ENCODE data around the gene GAS6. TPM values are rescaled to one million over a fixed set of nuclear protein-coding genes. Genes with fewer than 3 reads are reported as not detected.

GAS6 gene
- total RNA-seq, 1 experiment from 2014 or later = 28.1 TPM

DNA sequence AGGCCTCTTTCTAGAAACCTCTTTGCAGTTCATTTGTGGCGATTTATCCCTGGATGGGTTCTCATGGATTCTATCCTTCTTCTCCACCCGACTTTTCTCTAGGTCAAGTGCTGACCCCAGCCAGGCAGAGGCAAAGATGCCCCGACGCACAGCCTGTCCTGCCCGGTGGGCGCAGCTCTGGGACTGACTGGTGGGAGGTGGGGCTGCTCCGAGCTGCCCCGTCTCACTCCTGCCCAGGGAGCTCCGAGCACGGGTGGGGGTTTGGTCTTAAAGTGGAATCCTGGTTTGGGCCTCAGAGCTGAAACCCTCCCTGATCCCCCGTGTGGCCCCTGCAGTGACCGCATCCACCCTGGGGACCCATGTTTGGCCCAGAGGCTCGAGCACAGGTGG, 44.5 kb downstream of the GAS6 start:
- no TSS peak for BruUV-seq (replicated peaks)
- H3K4me3 ChIP-seq (ENCODE audit: low read depth in 2 of 2, low read length in 2 of 2) = no peak overlapping the region
- H3K27ac ChIP-seq (ENCODE audit: low read length) = no peak overlapping the region
- H3K36me3 ChIP-seq (ENCODE audit: control insufficient read depth, insufficient read depth, low read length) = peaks cover 3% of the 10 kb centered on the region; the same call in 1 of the 2 replicates
- H3K4me1 ChIP-seq (ENCODE audit: control insufficient read depth, insufficient read depth, low read length) = peaks cover 18% of the 10 kb centered on the region
- H3K9me3 ChIP-seq (ENCODE audit: control insufficient read depth, insufficient read depth, low read depth, low read length) = no peaks in the 10 kb centered on the region
- ATAC-seq = no peak
- ChIA-PET POLR2A (interaction anchor here (0.5 kb wide), 1 partner anchor 170 kb away, joined by 6 read pairs; no protein-coding TSS in a partner anchor), CTCF (no interaction called here)
- TF ChIP-seq POLR2AphosphoS5 (IDR thresholded peaks at IDR 0.05; ENCODE audit: low read depth, low read length) (no peak), SIN3A (IDR thresholded peaks at IDR 0.05; ENCODE audit: borderline replicate concordance, insufficient read depth, low read depth, low read length) (no peak), TCF7L2 (IDR thresholded peaks at IDR 0.05; ENCODE audit: low read depth, low read length) (no peak)
- TF ChIP-seq, protein P1, sequence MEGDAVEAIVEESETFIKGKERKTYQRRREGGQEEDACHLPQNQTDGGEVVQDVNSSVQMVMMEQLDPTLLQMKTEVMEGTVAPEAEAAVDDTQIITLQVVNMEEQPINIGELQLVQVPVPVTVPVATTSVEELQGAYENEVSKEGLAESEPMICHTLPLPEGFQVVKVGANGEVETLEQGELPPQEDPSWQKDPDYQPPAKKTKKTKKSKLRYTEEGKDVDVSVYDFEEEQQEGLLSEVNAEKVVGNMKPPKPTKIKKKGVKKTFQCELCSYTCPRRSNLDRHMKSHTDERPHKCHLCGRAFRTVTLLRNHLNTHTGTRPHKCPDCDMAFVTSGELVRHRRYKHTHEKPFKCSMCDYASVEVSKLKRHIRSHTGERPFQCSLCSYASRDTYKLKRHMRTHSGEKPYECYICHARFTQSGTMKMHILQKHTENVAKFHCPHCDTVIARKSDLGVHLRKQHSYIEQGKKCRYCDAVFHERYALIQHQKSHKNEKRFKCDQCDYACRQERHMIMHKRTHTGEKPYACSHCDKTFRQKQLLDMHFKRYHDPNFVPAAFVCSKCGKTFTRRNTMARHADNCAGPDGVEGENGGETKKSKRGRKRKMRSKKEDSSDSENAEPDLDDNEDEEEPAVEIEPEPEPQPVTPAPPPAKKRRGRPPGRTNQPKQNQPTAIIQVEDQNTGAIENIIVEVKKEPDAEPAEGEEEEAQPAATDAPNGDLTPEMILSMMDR (IDR thresholded peaks at IDR 0.05) = no peak
- TF ChIP-seq, protein P2, sequence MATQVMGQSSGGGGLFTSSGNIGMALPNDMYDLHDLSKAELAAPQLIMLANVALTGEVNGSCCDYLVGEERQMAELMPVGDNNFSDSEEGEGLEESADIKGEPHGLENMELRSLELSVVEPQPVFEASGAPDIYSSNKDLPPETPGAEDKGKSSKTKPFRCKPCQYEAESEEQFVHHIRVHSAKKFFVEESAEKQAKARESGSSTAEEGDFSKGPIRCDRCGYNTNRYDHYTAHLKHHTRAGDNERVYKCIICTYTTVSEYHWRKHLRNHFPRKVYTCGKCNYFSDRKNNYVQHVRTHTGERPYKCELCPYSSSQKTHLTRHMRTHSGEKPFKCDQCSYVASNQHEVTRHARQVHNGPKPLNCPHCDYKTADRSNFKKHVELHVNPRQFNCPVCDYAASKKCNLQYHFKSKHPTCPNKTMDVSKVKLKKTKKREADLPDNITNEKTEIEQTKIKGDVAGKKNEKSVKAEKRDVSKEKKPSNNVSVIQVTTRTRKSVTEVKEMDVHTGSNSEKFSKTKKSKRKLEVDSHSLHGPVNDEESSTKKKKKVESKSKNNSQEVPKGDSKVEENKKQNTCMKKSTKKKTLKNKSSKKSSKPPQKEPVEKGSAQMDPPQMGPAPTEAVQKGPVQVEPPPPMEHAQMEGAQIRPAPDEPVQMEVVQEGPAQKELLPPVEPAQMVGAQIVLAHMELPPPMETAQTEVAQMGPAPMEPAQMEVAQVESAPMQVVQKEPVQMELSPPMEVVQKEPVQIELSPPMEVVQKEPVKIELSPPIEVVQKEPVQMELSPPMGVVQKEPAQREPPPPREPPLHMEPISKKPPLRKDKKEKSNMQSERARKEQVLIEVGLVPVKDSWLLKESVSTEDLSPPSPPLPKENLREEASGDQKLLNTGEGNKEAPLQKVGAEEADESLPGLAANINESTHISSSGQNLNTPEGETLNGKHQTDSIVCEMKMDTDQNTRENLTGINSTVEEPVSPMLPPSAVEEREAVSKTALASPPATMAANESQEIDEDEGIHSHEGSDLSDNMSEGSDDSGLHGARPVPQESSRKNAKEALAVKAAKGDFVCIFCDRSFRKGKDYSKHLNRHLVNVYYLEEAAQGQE (IDR thresholded peaks at IDR 0.05; ENCODE audit: insufficient read depth in 1 of 2, low read depth in 2 of 2, low read length in 1 of 2) = no peak
- intact Hi-C loops (cut with micrococcal nuclease; ENCODE audit: unreplicated experiment) (no loop called here), in situ Hi-C loops (cut with HindIII; ENCODE audit: low pct_unique_long_range_greater_than_20kb, low sequenced_read_pairs) (no loop called here)
- H3K27me3 ChIP-seq (ENCODE audit: control insufficient read depth, insufficient read depth, low read length) = no peaks in the 10 kb centered on the region
- no peak for DNase-seq (ENCODE audit: low read depth, low spot score)

DNA sequence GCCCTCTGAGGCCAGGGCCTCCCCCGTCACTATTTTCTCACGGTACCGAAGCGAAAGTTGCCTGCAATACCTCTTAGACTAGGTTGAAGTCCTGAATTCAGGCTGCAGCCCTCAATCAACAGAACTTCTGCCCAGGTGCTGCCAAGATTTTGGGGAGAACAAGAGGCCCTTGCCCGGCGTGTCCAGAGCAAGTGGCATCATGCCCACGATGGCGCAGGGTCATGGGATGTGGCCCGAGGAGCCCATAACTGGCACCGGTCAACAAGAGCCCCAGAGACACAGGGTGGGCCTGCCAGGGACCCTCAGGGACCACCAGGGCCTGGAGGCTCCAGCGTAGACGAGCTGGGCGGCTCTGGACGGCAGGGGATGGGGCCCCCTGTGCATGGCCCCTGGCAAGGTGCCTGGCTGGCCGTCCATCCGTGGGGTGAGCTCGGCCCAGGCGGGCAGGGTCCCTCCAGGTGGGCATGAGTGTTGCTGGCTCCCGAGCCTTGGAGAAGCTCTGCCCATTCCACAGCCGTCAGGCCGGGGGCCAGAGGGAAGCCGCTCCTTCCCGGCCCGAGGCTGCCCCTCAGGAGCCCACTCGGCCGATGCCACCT, 45.1 kb downstream of the GAS6 start:
- intact Hi-C loops (cut with micrococcal nuclease; ENCODE audit: unreplicated experiment) = no loop called here
- CTCF ChIA-PET = no interaction called here
- POLR2A ChIA-PET = interaction anchor here (0.5 kb wide), 1 partner anchor 169 kb away, joined by 6 read pairs; no protein-coding TSS in a partner anchor

More for the DNA sequence above, 45.1 kb downstream of the GAS6 start:
- Histone ChIP-seq H3K27ac (ENCODE audit: low read length) (no peak overlapping the region), H3K9me3 (ENCODE audit: control insufficient read depth, insufficient read depth, low read depth, low read length) (no peaks in the 10 kb centered on the region), H3K36me3 (ENCODE audit: control insufficient read depth, insufficient read depth, low read length) (peaks cover 3% of the 10 kb centered on the region; the same call in 1 of the 2 replicates), H3K4me1 (ENCODE audit: control insufficient read depth, insufficient read depth, low read length) (peaks cover 22% of the 10 kb centered on the region), H3K4me3 (ENCODE audit: low read depth in 2 of 2, low read length in 2 of 2) (no peak overlapping the region), H3K27me3 (ENCODE audit: control insufficient read depth, insufficient read depth, low read length) (no peaks in the 10 kb centered on the region)
- no peak for TF ChIP-seq SIN3A (IDR thresholded peaks at IDR 0.05; ENCODE audit: borderline replicate concordance, insufficient read depth, low read depth, low read length)
- TF ChIP-seq POLR2AphosphoS5 (IDR thresholded peaks at IDR 0.05; ENCODE audit: low read depth, low read length) = no peak
- TF ChIP-seq, protein P1 (IDR thresholded peaks at IDR 0.05) = no peak
- TF ChIP-seq, protein P2 (IDR thresholded peaks at IDR 0.05; ENCODE audit: insufficient read depth in 1 of 2, low read depth in 2 of 2, low read length in 1 of 2) = no peak
- TF ChIP-seq TCF7L2 (IDR thresholded peaks at IDR 0.05; ENCODE audit: low read depth, low read length) = no peak
- DNase-seq (ENCODE audit: low read depth, low spot score) = no peak
- BruUV-seq (replicated peaks) = no TSS peak
- no peak for ATAC-seq
- in situ Hi-C loops (cut with HindIII; ENCODE audit: low pct_unique_long_range_greater_than_20kb, low sequenced_read_pairs) = no loop called here
